ENCODE results near the gene MFNG. TPM values are rescaled to one million over a fixed set of nuclear protein-coding genes. Genes with fewer than 3 reads are reported as not detected.

The MFNG gene
- total RNA-seq, 1 donor from 2014 or later: 0.54 TPM

- Histone ChIP-seq H3K27me3 (ENCODE audit: control insufficient read depth, insufficient read depth, low read length) (no peaks in the 10 kb centered on the region), H3K36me3 (ENCODE audit: control insufficient read depth, insufficient read depth, low read length) (peaks cover 1% of the 10 kb centered on the region), H3K4me3 (ENCODE audit: low read depth, low read length) (no peak overlapping the region)
- TF ChIP-seq, protein P1, sequence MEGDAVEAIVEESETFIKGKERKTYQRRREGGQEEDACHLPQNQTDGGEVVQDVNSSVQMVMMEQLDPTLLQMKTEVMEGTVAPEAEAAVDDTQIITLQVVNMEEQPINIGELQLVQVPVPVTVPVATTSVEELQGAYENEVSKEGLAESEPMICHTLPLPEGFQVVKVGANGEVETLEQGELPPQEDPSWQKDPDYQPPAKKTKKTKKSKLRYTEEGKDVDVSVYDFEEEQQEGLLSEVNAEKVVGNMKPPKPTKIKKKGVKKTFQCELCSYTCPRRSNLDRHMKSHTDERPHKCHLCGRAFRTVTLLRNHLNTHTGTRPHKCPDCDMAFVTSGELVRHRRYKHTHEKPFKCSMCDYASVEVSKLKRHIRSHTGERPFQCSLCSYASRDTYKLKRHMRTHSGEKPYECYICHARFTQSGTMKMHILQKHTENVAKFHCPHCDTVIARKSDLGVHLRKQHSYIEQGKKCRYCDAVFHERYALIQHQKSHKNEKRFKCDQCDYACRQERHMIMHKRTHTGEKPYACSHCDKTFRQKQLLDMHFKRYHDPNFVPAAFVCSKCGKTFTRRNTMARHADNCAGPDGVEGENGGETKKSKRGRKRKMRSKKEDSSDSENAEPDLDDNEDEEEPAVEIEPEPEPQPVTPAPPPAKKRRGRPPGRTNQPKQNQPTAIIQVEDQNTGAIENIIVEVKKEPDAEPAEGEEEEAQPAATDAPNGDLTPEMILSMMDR (IDR thresholded peaks at IDR 0.05; ENCODE audit: insufficient read depth, low read length, poor library complexity, severe bottlenecking): peak; percentile 65
- DNase-seq (ENCODE audit: low read depth): no peak
Observed at GRCh38 chr22:37492428-37493344, 6.5 kb upstream of the MFNG start.

DNA sequence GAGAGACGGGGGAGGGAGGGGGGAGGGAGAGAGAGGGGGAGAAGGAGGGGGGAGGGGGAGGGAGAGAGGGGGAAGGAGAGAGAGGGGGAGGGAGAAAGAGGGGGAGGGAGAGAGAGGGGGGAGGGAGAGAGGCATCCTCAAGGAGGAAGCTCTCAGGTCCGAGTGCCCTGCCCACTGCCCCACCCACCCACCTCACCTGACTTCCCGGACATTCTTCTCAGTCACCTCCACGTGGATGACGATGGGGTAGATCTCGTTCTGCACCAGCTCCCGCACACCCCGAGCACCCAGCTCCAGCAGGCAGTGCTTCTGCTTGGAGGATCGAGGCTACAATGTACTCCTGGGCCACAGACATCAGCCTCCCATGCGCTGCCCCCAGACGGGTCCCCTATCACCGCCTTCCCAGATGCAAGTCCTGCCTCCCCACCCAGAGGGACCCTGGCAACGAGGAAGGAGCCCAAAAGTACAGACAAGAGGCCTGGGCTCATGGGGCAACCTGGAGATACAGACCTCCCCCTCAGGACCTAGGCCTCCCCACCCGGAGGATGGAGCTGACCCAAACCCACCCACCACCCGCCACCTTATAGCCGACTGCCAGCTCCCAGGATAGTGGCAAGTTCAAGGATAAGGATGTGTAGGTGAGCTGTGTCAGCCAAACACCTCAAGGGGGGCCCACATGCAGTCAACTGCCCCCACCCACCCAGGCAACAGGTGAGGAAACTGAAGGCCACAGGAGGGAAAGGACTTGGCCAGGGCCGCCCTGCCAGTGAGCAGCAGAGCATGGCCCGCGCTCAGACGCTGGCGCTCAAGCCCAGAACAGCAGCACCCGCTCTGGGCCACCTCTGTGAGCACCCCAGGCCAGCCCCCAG, 5.6 kb upstream of the MFNG start:
- Histone ChIP-seq H3K36me3 (ENCODE audit: control insufficient read depth, insufficient read depth, low read length) (peaks cover 1% of the 10 kb centered on the region), H3K27me3 (ENCODE audit: control insufficient read depth, insufficient read depth, low read length) (no peaks in the 10 kb centered on the region), H3K4me3 (ENCODE audit: low read depth, low read length) (no peak overlapping the region)
- TF ChIP-seq, protein P1 (IDR thresholded peaks at IDR 0.05; ENCODE audit: insufficient read depth, low read length, poor library complexity, severe bottlenecking): no peak
- no peak for DNase-seq (ENCODE audit: low read depth)

GRCh38 chr22:37491106-37491505, 4.9 kb upstream of the MFNG start:
- TF ChIP-seq, protein P1 (IDR thresholded peaks at IDR 0.05; ENCODE audit: insufficient read depth, low read length, poor library complexity, severe bottlenecking): no peak
- Histone ChIP-seq H3K27me3 (ENCODE audit: control insufficient read depth, insufficient read depth, low read length) (no peaks in the 10 kb centered on the region), H3K4me3 (ENCODE audit: low read depth, low read length) (no peak overlapping the region), H3K36me3 (ENCODE audit: control insufficient read depth, insufficient read depth, low read length) (peaks cover 1% of the 10 kb centered on the region)
- no peak for DNase-seq (ENCODE audit: low read depth)

DNA sequence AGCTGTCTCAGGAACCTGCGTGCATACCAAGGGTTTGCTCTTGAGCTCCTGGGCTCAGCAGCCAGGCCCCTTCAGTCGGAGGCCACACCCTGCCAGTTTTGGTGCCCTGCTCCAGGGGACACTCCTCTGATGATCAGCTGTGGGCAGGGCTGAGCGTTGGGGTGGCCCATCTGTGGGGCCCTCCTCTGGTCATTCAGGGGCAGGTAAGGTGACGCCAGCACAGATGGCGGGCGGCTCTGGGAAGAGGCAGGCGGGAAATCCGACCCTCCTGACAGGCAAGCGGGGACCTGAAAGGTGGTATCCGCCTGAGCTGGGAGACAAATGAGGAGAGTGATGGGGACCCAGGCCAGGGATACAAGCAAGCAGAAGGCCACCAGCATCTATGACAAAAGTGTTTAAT, 3.8 kb upstream of the MFNG start:
- no peak for DNase-seq (ENCODE audit: low read depth)
- H3K27me3 ChIP-seq (ENCODE audit: control insufficient read depth, insufficient read depth, low read length): no peaks in the 10 kb centered on the region
- H3K4me3 ChIP-seq (ENCODE audit: low read depth, low read length): no peak overlapping the region
- peaks cover 1% of the 10 kb centered on the region for H3K36me3 ChIP-seq (ENCODE audit: control insufficient read depth, insufficient read depth, low read length)
- TF ChIP-seq, protein P1 (IDR thresholded peaks at IDR 0.05; ENCODE audit: insufficient read depth, low read length, poor library complexity, severe bottlenecking): no peak

- no peak overlapping the region for H3K4me3 ChIP-seq (ENCODE audit: low read depth, low read length)
- TF ChIP-seq, protein P1 (IDR thresholded peaks at IDR 0.05; ENCODE audit: insufficient read depth, low read length, poor library complexity, severe bottlenecking): no peak
- H3K27me3 ChIP-seq (ENCODE audit: control insufficient read depth, insufficient read depth, low read length): no peaks in the 10 kb centered on the region
- DNase-seq (ENCODE audit: low read depth): no peak
- peaks cover 1% of the 10 kb centered on the region for H3K36me3 ChIP-seq (ENCODE audit: control insufficient read depth, insufficient read depth, low read length)
Observed at GRCh38 chr22:37488337-37489135, 2.4 kb upstream of the MFNG start.

Measured in kidney epithelial cell (primary cell).